Neural crest cell (in vitro differentiated cells): ENCODE measurements around the gene RPUSD3. TPM values are rescaled to one million over a fixed set of nuclear protein-coding genes. Genes with fewer than 3 reads are reported as not detected.

Source experiments
- DNase-seq: peaks from one replicate; pipeline ENCODE4 v3.0.0; 2021; ENCODE audit warnings: low read depth, mixed read lengths, low spot score
- H3K27ac Mint-ChIP-seq: one replicate; pipeline ENCODE4 v1.8.0; 2021; ENCODE audit warnings: mild to moderate bottlenecking, mixed read lengths; ENCODE audit not compliant: unreplicated experiment
- H3K27me3 Mint-ChIP-seq: 2 replicates; pipeline ENCODE4 v1.8.0; 2021; ENCODE audit warnings: low read depth, mild to moderate bottlenecking, mixed read lengths
- H3K36me3 Mint-ChIP-seq: 2 replicates; pipeline ENCODE4 v1.8.0; 2021; ENCODE audit warnings: low read depth, mild to moderate bottlenecking, mixed read lengths
- H3K4me1 Mint-ChIP-seq: 2 replicates; pipeline ENCODE4 v1.8.0; 2021; ENCODE audit warnings: mixed read lengths
- H3K4me3 Mint-ChIP-seq: one replicate; pipeline ENCODE4 v1.8.0; 2021; ENCODE audit warnings: mild to moderate bottlenecking, mixed read lengths
- H3K9me3 Mint-ChIP-seq: 2 replicates; pipeline ENCODE4 v1.8.0; 2021; ENCODE audit warnings: mixed read lengths
- total RNA-seq: library from RNA; stranded (reverse); gene quantifications from 2 replicates; pipeline ENCODE4 v1.2.1, GENCODE V29; 2021
- TF ChIP-seq, protein P1 (sequence below): fragments of 200-600 bp; sonication (generic); conservative IDR thresholded peaks from 2 replicates; pipeline ENCODE4 v1.5.0; 2021; ENCODE audit warnings: antibody characterized with exemption, mild to moderate bottlenecking

Gene RPUSD3
- total RNA-seq, 1 donor from 2014 or later: 58.0 TPM

DNA sequence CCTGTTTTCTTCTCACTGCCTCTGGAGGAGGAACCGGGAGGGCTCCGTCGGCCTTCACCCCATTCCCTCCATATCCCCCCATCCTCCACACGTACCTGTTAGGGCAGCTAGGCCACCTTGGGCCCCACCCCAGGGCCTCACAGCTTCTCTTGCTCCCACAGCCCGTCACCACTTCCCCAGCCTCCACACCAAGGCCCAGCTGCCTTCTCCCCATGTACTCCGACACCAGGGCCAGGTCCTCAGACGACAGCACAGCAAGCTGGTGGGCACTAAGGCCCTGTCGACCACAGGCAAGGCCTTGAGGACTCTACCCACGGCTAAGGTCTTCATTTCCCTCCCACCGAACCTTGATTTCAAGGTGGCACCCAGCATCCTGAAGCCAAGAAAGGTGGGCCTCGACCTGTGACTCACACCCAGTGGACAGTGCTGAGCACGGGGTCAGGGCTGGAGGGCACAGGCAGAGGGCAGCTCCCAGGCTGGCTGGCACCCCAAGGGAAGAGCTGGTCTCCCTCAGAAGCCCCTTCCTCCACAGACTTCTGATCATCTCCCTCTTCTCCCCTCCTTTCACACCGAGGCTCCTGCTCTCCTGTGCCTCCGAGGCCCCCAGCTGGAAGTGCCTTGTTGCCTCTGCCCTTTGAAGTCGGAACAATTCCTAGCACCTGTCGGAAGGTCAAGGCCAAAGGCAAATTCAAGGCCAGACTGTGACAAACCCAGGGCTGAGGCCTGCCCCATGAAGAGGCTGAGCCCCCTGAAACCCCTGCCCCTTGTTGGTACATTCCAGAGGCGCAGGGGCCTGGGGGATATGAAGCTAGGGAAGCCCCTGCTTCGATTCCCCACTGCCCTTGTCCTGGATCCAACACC lies 9.1 kb downstream of the RPUSD3 start:
- TF ChIP-seq, protein P1, sequence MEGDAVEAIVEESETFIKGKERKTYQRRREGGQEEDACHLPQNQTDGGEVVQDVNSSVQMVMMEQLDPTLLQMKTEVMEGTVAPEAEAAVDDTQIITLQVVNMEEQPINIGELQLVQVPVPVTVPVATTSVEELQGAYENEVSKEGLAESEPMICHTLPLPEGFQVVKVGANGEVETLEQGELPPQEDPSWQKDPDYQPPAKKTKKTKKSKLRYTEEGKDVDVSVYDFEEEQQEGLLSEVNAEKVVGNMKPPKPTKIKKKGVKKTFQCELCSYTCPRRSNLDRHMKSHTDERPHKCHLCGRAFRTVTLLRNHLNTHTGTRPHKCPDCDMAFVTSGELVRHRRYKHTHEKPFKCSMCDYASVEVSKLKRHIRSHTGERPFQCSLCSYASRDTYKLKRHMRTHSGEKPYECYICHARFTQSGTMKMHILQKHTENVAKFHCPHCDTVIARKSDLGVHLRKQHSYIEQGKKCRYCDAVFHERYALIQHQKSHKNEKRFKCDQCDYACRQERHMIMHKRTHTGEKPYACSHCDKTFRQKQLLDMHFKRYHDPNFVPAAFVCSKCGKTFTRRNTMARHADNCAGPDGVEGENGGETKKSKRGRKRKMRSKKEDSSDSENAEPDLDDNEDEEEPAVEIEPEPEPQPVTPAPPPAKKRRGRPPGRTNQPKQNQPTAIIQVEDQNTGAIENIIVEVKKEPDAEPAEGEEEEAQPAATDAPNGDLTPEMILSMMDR: no peak
- Mint-ChIP-seq H3K9me3 (no peaks in the 10 kb centered on the region), H3K4me1 (no peaks in the 10 kb centered on the region), H3K4me3 (no peak overlapping the region), H3K36me3 (no peaks in the 10 kb centered on the region), H3K27ac (peak overlapping the region; percentile 93), H3K27me3 (no peaks in the 10 kb centered on the region)
- no peak for DNase-seq

DNA sequence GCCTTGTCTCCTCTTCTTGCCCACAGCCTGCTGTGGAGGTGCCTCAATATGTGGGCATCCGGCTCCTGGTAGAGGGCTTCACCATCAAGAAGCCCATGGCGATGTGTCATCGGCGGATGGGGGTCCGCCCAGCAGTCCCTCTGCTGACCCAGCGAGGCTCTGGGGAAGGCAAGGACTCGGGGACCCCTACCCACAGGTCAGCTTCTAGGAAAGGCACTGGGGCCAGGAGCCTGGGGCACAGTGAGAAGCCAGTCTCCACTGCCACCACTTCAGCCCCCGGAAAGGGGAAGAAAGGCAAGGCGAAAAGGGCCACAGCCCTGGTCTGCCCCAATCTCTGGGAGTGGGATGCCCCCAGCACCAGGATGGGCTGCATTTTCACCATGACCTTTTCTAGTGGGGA lies 10.7 kb downstream of the RPUSD3 start:
- H3K9me3 Mint-ChIP-seq: no peaks in the 10 kb centered on the region
- DNase-seq: no peak
- H3K4me3 Mint-ChIP-seq: no peak overlapping the region
- H3K4me1 Mint-ChIP-seq: no peaks in the 10 kb centered on the region
- no peaks in the 10 kb centered on the region for H3K36me3 Mint-ChIP-seq
- TF ChIP-seq, protein P1: no peak
- H3K27ac Mint-ChIP-seq: no peak overlapping the region
- H3K27me3 Mint-ChIP-seq: no peaks in the 10 kb centered on the region

DNA sequence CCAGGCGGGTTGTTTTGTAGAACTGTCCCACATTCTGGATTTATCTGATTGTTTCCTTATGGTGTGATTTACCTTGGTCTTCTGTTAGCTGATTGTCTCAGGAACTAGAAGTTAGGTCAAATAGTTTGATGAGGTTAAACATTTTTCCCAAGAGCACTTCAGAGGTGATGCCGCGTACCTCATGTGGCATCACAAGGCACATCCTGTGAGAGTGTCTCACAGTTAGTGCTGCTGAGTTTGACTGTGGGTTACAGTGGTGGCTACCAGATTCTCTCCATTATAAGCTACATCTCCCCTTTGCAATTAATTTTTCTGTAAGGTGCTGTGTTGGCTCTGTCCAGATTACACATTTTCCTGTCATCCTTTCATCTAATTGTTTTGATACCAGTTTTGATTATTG lies 12.6 kb downstream of the RPUSD3 start:
- no peak for DNase-seq
- Mint-ChIP-seq H3K4me3 (no peak overlapping the region), H3K9me3 (no peaks in the 10 kb centered on the region)

DNA sequence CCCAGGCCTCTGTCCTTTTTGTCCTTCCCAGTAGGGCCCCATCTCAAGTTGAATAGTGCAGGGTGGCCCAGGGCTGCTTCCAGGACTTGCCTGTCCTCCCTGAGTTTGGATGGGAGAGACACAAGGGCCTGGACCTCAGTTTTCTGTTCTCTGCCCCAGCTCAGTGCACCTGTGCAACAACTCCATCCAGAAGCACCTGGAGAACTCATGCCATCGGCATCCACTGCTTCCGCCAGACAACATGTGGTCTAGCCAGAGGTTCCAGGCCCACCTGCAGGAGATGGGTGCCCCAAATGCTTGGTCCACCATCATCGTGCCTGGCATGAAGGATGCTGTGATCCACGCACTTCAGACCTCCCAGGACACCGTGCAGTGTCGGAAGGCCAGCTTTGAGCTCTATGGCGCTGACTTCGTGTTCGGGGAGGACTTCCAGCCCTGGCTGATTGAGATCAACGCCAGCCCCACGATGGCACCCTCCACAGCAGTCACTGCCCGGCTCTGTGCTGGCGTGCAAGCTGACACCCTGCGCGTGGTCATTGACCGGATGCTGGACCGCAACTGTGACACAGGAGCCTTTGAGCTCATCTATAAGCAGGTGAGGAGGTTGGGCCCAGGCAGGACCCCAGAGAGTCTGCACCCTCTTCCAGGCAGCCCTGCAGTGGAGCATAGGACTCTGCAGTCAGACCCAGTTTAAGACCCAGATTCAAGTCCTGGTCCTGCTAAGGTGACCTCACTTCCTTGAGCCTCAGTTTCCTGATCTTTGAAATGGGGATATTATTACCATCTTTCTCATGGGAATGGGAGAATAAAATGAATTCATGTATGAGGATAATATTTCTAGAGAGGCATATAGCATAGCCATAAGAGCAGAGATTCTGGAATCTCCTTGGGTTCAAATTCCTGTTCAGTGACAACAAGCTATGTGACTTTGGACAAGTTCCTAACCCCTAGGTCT lies 14.7 kb downstream of the RPUSD3 start:
- no peak overlapping the region for H3K4me3 Mint-ChIP-seq
- TF ChIP-seq, protein P1: no peak
- H3K36me3 Mint-ChIP-seq: no peaks in the 10 kb centered on the region
- no peaks in the 10 kb centered on the region for H3K9me3 Mint-ChIP-seq
- no peaks in the 10 kb centered on the region for H3K27me3 Mint-ChIP-seq
- no peak for DNase-seq
- no peak overlapping the region for H3K27ac Mint-ChIP-seq
- no peaks in the 10 kb centered on the region for H3K4me1 Mint-ChIP-seq

More for the DNA sequence above, 12.6 kb downstream of the RPUSD3 start:
- Mint-ChIP-seq H3K4me1 (no peaks in the 10 kb centered on the region), H3K27me3 (no peaks in the 10 kb centered on the region), H3K36me3 (no peaks in the 10 kb centered on the region), H3K27ac (no peak overlapping the region)
- TF ChIP-seq, protein P1: no peak

DNA sequence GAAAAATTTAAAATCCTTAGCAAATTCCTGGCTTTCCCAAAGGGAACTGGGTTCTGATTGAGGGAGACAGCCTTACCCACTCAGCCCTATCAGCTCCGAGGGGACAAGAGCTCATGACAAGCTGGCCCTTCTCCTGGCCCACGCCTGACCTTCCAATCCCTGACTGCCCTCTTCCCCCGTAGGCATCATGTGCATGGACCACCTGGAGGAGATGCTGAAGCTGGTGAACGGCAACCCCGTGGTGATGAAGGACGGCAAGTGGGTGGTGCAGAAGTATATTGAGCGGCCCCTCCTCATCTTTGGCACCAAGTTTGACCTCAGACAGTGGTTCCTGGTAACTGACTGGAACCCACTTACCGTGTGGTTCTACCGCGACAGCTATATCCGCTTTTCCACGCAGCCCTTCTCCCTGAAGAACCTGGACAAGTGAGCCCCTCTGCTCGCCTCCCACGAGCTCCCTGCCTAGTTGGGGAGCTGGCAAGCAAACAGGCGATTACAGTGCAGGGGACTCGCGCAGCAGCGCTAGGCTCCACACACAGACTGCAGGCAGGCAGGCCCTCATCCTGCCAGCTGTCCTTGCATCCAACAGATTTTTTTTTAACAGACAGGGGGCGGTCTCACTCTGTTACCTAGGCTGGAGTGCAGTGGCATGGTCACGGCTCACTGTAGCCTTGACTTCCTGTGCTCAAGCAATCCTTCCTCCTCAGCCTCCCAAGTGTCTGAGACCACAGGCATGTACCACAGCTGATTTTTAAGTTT lies 16.8 kb downstream of the RPUSD3 start:
- Mint-ChIP-seq H3K27me3 (no peaks in the 10 kb centered on the region), H3K36me3 (no peaks in the 10 kb centered on the region), H3K9me3 (no peaks in the 10 kb centered on the region), H3K4me3 (no peak overlapping the region), H3K27ac (no peak overlapping the region), H3K4me1 (no peaks in the 10 kb centered on the region)
- DNase-seq: no peak
- TF ChIP-seq, protein P1: peak; percentile 53
